Effector memory CD4-positive, alpha-beta T cell (primary cell): ENCODE results near the gene KIAA1586.
A peak's percentile ranks its signal among the peaks of the same experiment; 100 is the strongest.
"Not testable (repeated sequence)": the region's sequence is repeated elsewhere in the genome, so short reads cannot be mapped to it uniquely, and the experiment has no call there.

ENCODE experiments used
- DNase-seq, 3 donors: peaks; one replicate each; pipeline ENCODE4 v3.0.0-alpha.2; 2020
- H3K27ac ChIP-seq: 2 replicates; pipeline ENCODE4 v1.7.0; 2013; ENCODE audit warnings: mild to moderate bottlenecking, low read length, moderate library complexity; ENCODE audit not compliant: insufficient read depth, poor library complexity, severe bottlenecking
- H3K27me3 ChIP-seq: replicated peaks from 2 replicates; pipeline ENCODE4 v1.7.0; 2013; ENCODE audit warnings: mild to moderate bottlenecking, low read length; ENCODE audit not compliant: insufficient read depth, control insufficient read depth, poor library complexity, severe bottlenecking
- H3K36me3 ChIP-seq: 2 replicates; pipeline ENCODE4 v1.7.0; 2013; ENCODE audit warnings: mild to moderate bottlenecking, low read length, moderate library complexity; ENCODE audit not compliant: control insufficient read depth, insufficient read depth
- H3K4me1 ChIP-seq: 2 replicates; pipeline ENCODE4 v1.7.0; 2013; ENCODE audit warnings: low read length, mild to moderate bottlenecking; ENCODE audit not compliant: control insufficient read depth, insufficient read depth, poor library complexity, severe bottlenecking
- H3K4me3 ChIP-seq: 2 replicates; pipeline ENCODE4 v1.7.0; 2013; ENCODE audit warnings: low read length, low read depth, mild to moderate bottlenecking; ENCODE audit not compliant: insufficient read depth, poor library complexity, severe bottlenecking
- H3K9me3 ChIP-seq: 2 replicates; pipeline ENCODE4 v1.7.0; 2013; ENCODE audit warnings: mild to moderate bottlenecking, low read length, moderate library complexity; ENCODE audit not compliant: control insufficient read depth

The KIAA1586 gene

DNA sequence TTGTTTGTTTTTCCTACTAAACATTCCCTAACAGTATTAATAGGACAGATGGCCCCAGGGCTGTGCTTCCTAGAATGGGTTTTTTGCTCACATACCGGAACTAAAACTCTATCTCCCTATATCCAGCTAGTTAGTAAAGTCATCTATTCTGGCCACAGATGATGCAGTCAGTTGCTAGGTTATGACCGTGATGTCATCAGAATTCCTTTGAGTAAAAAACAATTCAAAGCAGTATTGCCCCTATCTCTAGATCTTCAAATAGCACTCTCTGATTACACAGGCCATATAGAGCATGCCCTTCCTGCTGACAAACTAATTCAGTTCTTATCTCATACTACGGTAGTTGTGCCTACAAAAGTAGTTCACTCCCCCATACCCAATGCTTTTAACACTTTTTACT lies 25.6 kb downstream of the KIAA1586 start:
- H3K27ac ChIP-seq, result no peak overlapping the region
- no peaks in the 10 kb centered on the region for H3K4me1 ChIP-seq
- H3K27me3 ChIP-seq, result no peaks in the 10 kb centered on the region
- H3K9me3 ChIP-seq, result no peaks in the 10 kb centered on the region
- H3K4me3 ChIP-seq, result no peak overlapping the region
- DNase-seq, result no peak
- H3K36me3 ChIP-seq, result no peaks in the 10 kb centered on the region

DNA sequence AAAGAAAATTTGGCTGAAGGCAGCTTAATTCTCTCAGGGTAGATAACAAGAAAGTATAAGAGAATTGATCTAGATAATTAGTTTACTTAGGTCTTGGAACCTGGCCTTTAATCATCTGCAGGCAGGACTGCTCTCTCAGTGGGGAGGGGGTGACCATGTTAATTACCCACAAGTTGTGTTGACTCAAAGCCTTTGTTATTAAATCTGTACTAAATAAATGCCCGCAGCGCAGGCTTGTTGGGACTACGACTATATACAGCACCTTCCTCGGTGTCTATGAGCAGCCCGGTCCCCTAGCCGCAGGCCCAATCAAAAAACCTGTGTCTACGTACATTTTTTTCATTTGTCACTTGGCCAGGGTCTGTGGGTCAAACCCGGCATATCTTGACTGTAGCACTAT lies 27.9 kb downstream of the KIAA1586 start:
- no peak overlapping the region for H3K4me3 ChIP-seq
- no peak for DNase-seq
- H3K4me1 ChIP-seq, result no peaks in the 10 kb centered on the region
- no peaks in the 10 kb centered on the region for H3K27me3 ChIP-seq
- H3K36me3 ChIP-seq, result no peaks in the 10 kb centered on the region
- H3K9me3 ChIP-seq, result no peaks in the 10 kb centered on the region
- H3K27ac ChIP-seq, result no peak overlapping the region

DNA sequence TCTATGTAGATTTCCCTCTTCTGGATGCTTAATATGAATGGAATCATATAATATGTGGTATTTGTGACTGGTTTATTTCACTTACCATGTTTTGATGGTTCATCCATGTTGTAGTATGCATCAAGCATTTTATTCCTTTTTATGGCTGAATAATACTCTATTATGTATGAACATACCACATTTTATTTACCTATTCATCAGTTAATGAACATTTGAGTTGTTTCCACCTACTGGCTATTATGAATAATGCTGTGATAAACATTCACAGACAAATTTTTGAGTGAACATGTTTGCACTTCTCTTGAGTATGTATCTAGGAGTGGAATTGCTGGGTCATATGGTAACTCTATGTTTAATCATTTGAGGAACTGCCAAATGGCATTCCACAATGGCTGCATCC lies 28.6 kb downstream of the KIAA1586 start:
- no peak overlapping the region for H3K4me3 ChIP-seq
- H3K4me1 ChIP-seq, result no peaks in the 10 kb centered on the region
- H3K27me3 ChIP-seq, result no peaks in the 10 kb centered on the region
- DNase-seq, result no peak
- no peak overlapping the region for H3K27ac ChIP-seq
- H3K36me3 ChIP-seq, result no peaks in the 10 kb centered on the region
- no peaks in the 10 kb centered on the region for H3K9me3 ChIP-seq

DNA sequence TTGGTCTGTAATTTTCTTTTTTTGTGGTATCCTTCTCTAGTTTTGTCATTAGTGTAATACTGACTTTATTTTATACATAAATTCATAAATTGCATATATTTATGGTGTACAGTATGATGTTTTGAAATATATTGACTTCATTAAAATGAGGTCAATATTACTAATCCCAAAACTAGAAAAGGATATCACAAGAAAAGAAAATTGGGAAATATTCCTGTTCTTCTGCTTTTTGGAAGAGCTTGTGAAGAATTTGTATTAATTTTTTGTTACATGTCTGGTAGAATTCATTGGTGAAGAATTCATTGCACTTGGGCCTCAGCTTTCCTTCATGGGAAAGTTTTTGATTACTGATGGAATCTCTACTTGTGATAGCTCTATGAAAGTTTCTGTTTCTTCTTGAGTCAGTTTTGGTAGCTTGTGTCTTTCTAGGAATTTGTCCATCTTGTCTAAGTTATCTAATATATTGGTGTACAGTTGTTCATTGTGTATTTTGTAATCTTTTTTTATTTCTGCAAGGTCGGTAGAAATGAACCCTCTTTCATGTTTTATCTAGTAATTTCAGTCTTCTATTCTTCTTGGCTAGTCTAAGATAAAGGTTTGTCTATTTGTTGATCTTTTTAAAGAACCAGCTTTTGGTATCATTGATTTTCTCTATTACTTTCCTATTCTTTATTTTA lies 32.2 kb downstream of the KIAA1586 start:
- Histone ChIP-seq H3K27me3 (no peaks in the 10 kb centered on the region), H3K36me3 (no peaks in the 10 kb centered on the region), H3K9me3 (no peaks in the 10 kb centered on the region), H3K27ac (no peak overlapping the region), H3K4me3 (no peak overlapping the region), H3K4me1 (no peaks in the 10 kb centered on the region)
- no peak for DNase-seq

DNA sequence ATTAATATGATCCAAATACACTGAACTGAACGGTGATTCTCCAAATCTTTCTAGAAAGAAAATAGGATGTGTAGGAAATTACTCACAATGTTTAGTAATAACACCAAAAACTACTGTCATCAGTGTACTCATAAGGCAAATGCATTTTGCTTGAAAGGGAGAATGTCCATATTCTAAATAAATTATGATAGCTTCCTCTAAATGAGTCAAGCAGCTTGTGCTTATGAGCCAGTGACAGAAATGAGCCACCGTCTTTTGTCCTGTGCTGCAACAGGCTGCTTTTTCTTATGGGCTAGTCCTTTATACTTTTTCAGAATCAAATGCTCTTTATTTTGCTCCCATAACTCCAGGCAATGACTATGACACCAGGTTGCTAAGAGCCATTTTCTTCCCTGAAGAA lies 39.0 kb downstream of the KIAA1586 start:
- Histone ChIP-seq H3K4me1 (no peaks in the 10 kb centered on the region), H3K4me3 (no peak overlapping the region), H3K36me3 (no peaks in the 10 kb centered on the region), H3K9me3 (no peaks in the 10 kb centered on the region), H3K27ac (no peak overlapping the region), H3K27me3 (no peaks in the 10 kb centered on the region)
- no peak for DNase-seq

DNA sequence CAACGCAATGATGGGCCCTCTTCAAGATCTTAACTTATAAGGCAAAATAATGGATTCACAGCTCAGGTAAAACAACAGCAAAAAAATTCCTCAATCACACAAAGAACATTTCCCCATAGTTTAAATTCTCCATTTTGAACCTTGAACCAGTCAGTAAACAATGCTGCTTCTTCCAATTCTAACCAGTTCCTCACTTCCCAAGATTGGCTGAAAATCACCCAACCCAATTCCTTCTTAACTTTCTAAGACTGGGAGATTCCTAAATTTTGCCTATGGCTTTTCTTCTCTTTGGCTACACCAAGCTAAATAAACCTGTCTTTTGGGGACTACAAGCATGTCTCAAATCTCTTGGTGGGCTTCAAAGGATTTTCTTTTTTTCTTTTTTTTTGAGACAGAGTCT lies 40.4 kb downstream of the KIAA1586 start:
- Histone ChIP-seq H3K4me1 (peaks cover 4% of the 10 kb centered on the region), H3K4me3 (no peak overlapping the region), H3K27ac (no peak overlapping the region), H3K27me3 (no peaks in the 10 kb centered on the region), H3K36me3 (no peaks in the 10 kb centered on the region), H3K9me3 (no peaks in the 10 kb centered on the region)
- no peak for DNase-seq

DNA sequence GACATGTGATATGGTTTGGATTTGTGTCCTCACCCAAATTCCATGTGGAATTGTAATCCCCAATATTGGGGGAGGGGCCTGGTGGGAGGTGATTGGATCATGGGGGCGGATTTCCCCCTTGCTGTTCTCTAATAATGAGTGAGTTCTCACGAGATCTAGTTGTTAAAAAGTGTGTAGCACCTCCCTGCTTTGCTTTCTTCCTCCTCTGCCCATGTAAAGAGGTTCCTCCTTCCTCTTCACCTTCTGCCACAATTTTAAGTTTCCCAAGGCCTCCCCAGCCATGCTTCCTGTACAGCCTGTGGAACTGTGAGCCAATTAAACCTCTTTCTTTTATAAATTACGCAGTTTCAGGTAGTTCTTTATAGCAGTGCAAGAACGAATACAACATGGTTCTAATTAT lies 41.4 kb downstream of the KIAA1586 start:
- Histone ChIP-seq H3K36me3 (no peaks in the 10 kb centered on the region), H3K27me3 (no peaks in the 10 kb centered on the region), H3K4me1 (peaks cover 7% of the 10 kb centered on the region), H3K27ac (no peak overlapping the region), H3K4me3 (no peak overlapping the region), H3K9me3 (no peaks in the 10 kb centered on the region)
- DNase-seq, result no peak

DNA sequence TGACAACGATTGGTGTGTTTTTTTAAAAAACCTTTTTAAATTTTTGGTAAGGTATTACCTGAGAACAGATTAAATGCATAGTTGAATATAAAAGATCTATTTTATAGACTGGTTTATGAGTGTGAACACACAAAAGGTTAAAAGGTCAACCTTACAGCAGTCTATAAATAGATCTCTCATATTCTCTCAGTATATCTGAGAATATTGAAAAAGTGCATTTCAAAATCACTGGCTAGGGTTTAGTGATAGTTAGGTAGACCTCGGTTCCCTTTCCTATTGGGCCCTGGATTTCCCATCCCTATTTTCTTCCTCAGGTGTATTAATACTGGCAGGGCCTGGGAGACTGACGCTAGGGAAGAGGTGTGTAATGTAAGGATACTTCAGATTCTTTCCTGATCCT lies 42.8 kb downstream of the KIAA1586 start:
- peak overlapping the region; percentile 31 for H3K27ac ChIP-seq
- H3K36me3 ChIP-seq, result no peaks in the 10 kb centered on the region
- DNase-seq, result no peak
- H3K27me3 ChIP-seq, result no peaks in the 10 kb centered on the region
- peak overlapping the region; percentile 49 for H3K4me3 ChIP-seq
- H3K9me3 ChIP-seq, result no peaks in the 10 kb centered on the region
- peaks cover 10% of the 10 kb centered on the region for H3K4me1 ChIP-seq

DNA sequence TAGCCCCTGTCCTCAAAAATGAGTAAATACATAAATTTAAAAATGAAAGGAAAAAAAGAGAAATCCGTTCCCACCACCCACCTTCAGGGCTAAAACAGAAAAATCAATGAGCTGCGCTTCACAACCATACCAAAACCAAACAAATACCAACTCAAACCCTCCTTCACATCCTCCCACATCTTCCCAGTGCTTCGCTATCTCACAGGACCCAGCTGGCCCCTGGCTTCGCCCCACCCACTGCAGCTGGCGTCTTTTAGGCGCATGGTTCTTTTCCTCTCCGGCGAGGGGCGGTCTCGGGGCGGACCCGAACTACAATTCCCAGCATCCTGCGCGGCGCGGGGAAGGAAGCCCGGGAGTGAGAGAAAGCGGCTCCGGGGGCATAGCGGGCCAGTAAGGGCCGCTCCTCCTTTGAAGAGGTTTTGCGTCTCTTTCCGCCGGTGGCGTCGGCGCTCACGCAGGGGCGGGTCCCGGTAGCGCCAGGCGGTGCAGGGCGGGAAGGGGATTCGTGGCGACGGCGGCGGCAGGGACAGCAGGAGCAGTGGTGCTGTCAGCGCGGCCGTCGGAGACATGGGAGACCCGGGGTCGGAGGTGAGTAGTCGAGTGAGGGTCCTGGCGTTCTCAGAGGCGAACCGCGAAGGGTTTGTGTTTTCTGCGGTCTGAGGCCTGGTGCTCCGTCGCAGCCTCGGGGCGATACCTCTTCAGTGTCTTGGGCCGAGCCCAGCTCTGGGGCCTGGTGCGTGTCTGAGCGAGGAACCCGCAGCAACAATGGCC lies 43.4 kb downstream of the KIAA1586 start, which contains the start of gene ZNF451:
ZNF451 (plus strand) TSS at position 502 of the 771 bp plus-strand sequence; CDS start at position 568, 66 bp downstream.
- no peaks in the 10 kb centered on the region for H3K9me3 ChIP-seq
- H3K4me3 ChIP-seq, result peak within 1 kb of the TSS; percentile 49
- H3K27me3 ChIP-seq, result no peaks in the 10 kb centered on the region
- peaks cover 10% of the 10 kb centered on the region for H3K4me1 ChIP-seq
- no peaks in the 10 kb centered on the region for H3K36me3 ChIP-seq
- DNase-seq, result peak; percentile 90 to 95 (median 94)
- H3K27ac ChIP-seq, result peak within 1 kb of the TSS; percentile 31

DNA sequence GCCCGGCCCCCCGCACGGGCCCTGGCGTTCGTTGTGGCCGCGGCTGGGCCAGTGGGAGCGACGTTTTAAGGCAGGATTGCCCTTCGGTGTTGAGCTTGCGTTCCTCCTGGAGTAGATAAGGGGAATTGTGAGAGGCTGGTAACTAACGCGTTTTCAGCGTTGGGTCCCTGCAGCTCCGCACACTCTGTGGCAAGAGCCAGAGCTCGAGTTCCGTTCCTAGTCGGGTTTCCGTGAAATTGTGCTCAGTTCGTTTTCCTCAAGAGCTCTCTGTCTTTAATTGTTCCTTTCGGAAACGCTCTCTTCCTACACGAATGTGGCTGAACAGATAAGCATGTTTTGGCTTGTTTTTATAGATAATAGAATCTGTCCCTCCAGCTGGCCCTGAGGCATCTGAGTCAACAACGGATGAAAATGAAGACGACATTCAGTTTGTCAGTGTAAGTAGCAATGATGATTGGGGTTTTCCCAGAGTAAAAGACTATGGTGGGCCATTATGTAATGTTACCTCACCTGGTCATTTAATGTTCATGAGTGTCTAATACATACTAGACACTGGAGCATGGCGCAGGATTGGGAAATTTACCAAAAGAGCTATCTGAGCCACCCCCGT lies 44.1 kb downstream of the KIAA1586 start:
- not testable (repeated sequence) for H3K9me3 ChIP-seq, H3K27ac ChIP-seq, DNase-seq, H3K27me3 ChIP-seq, H3K36me3 ChIP-seq
- H3K4me3 ChIP-seq, result peak overlapping the region; percentile 49
- peaks cover 10% of the 10 kb centered on the region for H3K4me1 ChIP-seq
